Left ventricle myocardium superior (tissue), 1 donor: ENCODE results near the gene DMRTC2. TPM values are rescaled to one million over a fixed set of nuclear protein-coding genes. Genes with fewer than 3 reads are reported as not detected.

ENCODE experiments used
- ATAC-seq: fragments of 200-7000 bp; cut with Tn5 transposase; one replicate; pipeline ENCODE4 v1.9.1; 2020; ENCODE audit warnings: mild to moderate bottlenecking, moderate library complexity
- DNase-seq: peaks from one replicate; pipeline ENCODE4 v3.0.0-alpha.2; 2020
- intact Hi-C: fragments of 100-400 bp; cut with micrococcal nuclease; formaldehyde crosslinking; loops from one replicate; pipeline ENCODE4 v1.11.0; 2022
- total RNA-seq: library from RNA; stranded (reverse); fragmentation: NEBNext Ultra II Directional; extraction: Animal tissue kit (Norgen Biotek cat#: 25700); gene quantifications from one replicate; pipeline ENCODE4 v1.2.1, GENCODE V29; 2021
- donor health status: DM: no; HTN: yes; CAD: no; lungs with severe emphysema.

DMRTC2 gene
- total RNA-seq, 1 donor from 2014 or later, result not detected

DNA sequence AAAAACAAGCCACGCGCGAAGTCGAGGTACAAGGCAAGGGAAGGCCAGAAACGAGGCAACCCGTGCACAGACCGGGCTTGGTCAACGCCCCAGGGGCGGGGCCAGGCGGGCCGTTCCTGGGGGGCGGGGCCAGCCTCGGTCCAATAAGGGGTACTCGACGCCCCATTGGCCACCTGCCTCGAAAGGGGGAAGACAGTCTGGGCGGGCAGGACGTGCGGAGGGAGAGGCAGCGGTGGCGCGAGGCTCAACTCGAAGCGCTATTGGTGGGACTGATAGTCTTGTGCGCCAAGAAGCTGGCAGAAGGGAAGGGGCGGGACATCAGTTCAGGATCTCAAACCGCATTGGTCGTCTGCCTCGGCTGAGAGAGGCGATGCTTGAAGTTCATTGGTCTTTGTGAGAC, 241 bp upstream of the DMRTC2 start, which contains the start of gene LYPD4:
LYPD4 (minus strand) TSS at position 83 of the 400 bp plus-strand sequence. CDS start 5,398 bp downstream, outside the sequence.
- no peak for DNase-seq
- intact Hi-C loops, result no loop called here

DNA sequence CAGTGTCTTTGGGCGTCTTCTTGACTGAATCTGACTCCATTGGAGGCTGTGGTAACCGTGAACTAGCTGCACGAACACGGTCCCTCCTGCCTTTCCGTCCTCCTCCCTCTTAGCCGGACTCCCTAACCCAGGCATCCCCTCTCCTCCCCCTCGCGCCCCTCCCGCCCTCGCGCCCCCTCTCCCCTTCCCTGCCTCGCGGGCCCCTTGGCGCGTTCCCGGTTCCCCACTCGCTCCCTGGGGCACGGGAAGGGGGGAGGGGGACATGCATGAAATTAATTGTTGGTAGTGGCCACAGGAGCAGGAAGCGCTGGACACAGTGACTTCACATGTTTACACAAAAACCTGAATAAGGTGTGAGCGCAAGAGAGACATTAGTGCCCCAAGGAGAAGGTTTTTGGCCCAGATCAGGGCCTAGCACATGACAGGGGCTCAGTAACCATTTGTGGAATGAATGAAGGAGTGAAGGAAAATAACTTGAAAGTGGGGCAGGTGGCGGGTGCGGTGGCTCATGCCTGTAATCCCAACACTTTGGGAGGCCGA, 279 bp downstream of the DMRTC2 start:
- DNase-seq (no peak), ATAC-seq (no peak)
- intact Hi-C loops, result no loop called here

More for the DNA sequence above, 241 bp upstream of the DMRTC2 start, which contains the start of gene LYPD4:
- ATAC-seq, result no peak

DNA sequence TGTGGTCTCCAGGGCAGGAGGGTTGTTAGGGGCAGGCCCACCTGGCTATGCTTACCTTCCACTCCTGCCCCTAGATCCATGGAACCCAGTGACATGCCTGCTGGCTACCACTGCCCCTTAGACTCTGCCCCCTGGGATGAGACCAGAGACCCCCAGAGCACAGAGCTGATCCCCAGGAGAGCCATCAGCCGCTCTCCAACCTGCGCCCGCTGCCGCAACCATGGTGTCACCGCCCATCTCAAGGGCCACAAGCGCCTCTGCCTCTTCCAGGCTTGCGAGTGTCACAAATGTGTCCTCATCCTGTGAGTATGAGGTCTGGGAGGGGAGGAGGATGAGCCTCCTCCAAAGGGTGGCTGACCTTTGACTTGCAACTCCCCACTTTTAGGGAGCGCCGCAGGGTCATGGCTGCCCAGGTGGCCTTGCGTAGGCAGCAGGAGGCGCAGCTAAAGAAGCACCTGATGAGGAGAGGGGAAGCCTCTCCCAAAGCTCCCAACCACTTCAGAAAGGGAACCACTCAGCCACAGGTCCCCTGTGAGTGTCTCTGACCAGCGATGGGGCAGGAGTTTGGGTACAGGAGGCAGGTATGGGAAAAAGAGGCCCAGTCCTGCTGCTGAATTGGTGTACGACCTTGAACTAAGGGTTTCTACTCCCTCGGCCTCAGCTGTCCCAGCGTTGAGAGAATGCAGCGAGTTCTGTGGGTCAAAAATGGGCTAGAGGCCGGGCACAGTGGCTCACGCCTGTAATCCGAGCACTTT, 2.7 kb downstream of the DMRTC2 start:
- no peak for DNase-seq
- intact Hi-C loops, result no loop called here
- ATAC-seq, result no peak

DNA sequence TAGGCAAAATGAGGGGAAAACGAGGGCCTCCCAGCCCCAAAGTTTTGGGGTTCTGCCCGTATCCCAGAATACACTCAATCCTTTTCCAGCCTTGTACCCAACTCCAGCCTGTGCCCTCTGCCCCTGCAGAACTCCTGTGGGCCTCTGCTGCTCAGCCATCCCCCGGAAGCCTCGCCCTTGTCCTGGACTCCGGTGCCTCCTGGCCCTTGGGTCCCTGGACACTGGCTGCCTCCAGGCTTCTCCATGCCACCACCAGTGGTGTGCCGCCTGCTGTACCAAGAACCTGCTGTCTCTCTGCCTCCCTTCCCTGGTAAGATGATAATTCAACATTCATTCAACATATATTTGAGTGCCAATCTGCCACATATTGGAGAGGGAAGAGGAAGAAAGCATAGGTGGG, 3.8 kb downstream of the DMRTC2 start:
- intact Hi-C loops, result no loop called here
- ATAC-seq (no peak), DNase-seq (no peak)

DNA sequence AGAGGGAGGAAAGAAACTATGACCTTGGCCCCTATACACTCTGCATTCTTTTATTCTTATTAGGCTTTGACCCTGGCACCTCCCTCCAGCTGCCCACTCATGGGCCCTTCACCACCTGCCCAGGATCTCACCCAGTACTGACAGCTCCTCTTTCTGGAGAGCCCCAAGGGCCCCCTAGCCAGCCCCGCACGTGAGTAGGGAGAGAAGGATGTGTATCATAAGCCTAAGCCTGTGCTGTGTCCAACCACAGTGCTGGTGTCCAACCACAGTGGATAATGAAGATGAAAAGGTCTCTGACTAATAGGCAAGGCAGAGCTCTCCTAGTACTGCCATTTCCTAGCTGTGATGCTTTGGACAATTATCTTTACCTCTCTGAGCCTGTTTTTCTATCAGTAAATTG, 4.2 kb downstream of the DMRTC2 start:
- no peak for DNase-seq
- intact Hi-C loops, result no loop called here

DNA sequence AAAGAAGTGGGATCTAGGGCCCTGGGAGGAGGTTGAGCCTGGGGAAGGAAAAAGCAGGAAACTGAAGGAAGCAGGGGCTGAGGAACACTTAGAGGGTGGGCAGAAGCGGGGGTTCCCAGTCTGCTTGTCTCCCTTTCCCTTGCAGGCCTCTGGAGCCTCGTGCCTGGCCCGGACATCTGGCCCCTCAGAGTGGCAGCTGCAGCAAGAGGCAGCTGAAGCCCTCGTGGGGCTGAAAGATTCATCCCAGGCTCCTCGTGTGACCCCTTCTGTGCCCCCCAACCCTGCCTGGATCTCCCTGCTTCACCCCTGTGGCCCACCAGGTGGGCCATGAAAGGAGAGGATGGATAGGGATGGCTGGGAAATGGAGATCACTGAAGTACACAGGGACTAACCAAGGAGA, 5.5 kb downstream of the DMRTC2 start:
- intact Hi-C loops, result no loop called here
- ATAC-seq (no peak), DNase-seq (no peak)

More for the DNA sequence above, 4.2 kb downstream of the DMRTC2 start:
- no peak for ATAC-seq

DNA sequence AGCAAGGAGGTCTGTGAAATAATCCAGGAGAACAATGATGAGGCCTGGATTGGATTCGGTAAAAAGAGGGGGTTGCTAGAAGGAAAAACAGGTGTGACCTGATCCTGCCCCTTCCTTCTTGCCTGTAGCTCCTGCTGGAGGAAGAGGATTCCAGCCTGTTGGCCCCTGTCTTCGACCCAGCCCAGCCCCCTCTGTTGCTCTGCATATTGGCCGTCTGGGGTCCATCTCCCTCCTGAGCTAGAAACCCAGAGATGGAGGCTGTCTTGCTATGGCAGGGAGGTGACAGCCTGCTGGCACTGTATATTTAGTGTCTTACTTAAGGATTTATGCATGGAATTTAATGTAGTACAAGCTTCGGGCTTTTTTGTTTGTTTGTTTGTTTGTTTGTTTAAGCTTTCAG, 6.6 kb downstream of the DMRTC2 start:
- DNase-seq (no peak), ATAC-seq (no peak)
- intact Hi-C loops, result no loop called here

DNA sequence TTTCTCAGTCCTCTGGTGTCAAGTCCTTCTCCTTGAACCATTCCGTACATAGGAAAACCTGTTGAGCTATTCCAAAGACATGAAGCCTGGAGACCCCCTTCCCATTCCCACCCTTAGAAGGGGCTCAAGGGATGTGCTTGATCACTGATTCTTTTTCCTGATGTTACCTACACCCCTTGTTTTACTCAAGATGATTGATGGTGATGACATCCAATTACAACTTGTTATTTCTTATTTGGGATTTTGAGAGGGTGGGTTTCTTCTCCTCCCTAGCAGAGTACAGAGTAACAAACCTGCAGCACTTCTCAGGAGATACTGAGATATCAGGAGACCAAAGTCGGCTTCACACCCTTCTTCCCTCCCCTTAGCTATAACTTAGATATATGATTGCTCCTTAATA, 8.5 kb downstream of the DMRTC2 start:
- DNase-seq (no peak), ATAC-seq (no peak)
- intact Hi-C loops, result no loop called here

DNA sequence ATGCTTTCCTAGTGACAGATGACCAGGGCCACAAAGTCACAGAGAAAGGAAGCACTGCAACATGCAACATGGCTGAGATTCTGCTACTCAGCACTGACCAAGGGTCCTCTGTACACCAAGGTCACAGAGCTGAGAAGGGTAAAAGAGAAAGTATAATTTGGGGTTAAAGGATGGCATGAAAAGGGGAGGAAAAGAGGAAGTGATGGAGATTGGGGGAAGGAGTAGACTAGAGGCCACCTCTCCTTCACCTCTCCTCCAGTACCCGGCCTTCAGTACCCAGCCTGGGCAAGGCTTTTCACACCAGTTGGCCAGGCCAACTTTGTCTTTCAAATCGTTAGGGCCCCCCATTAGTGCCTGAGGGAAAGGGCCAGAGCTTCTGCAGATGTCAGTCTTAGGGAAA, 8.9 kb downstream of the DMRTC2 start:
- DNase-seq (no peak), ATAC-seq (no peak)
- intact Hi-C loops, result no loop called here

DNA sequence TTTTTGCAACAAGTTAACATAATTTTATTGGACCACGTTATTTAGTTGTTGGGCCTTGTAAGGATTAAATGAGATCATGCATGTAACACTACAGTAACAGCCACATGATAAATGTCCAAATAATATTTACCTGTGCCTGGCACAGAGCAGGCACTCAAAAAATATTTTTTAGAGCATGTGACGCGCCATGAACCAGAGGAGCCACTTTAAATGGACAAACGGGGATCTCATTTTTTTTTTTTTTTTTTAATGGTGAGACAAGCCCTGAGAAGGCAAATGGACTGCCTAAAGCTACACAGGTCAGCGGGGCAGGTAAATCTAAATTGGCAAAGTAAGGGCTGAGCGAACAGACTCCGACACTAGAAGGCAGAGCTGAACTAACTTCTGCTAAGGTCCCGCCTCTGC, 14.4 kb downstream of the DMRTC2 start:
- DNase-seq (no peak), ATAC-seq (no peak)
- intact Hi-C loops, result no loop called here

DNA sequence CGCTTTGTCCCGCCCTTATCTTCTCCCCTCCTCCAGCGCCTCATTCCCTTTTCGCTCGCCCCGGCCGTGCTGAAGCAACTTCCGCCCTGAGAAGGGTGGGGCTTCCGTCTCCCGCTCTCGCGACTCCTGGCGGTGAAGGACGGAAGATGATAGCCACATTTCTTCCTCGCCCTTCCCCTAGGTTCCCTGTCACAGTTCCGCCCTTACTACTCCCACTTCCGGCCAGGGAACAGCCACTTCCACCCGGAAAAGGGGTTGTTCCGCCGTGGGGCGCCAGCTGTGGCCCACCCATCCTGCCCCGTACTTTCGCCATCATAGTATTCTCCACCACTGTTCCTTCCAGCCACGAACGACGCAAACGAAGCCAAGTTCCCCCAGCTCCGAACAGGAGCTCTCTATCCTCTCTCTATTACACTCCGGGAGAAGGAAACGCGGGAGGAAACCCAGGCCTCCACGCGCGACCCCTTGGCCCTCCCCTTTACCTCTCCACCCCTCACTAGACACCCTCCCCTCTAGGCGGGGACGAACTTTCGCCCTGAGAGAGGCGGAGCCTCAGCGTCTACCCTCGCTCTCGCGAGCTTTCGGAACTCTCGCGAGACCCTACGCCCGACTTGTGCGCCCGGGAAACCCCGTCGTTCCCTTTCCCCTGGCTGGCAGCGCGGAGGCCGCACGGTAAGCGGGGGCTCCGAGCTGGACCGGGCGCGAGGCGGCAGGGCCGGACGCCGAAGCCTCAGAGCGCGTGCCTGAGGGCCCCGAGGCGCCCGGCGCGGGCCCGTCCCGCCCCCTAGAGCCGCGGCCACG, 15.0 kb downstream of the DMRTC2 start, which contains the start of gene RPS19:
RPS19 (plus strand) TSS at position 638 of the 801 bp plus-strand sequence. CDS start 520 bp downstream, outside the sequence.
- DNase-seq (peak; percentile 99), ATAC-seq (peak; percentile 95)
- intact Hi-C loops, result no loop called here

DNA sequence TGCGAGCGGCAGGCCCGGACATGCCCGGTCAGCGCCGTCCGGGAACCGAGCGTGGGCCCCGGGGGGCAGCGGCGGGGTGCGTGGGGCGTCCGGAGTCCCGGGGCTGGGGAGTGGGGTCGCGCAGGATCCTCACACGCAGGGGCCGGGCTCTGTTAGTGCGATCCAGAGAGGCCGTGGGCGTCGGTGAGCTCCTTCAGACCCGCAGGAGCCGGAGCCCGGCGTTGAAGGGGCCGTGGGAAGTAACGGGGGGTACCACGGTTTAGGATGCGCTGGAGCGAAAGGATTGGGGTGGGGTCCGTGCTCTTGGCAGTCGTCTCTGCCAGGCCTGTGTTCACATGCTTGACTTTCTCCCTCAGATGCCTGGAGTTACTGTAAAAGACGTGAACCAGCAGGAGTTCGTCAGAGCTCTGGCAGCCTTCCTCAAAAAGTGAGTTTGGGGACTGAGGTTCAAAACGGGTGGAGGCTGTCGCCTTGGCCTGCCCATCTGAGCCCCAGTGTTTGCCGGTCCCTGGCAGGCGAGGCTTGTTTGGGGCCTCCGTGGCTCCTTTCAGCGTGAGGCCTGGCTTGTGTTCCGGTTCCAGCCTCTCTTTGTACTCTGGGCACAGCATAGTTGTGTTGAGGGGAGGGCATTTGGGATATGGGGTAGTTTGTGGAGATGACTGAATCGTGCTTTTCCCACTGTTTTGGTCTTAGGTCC, 15.7 kb downstream of the DMRTC2 start:
- no peak for ATAC-seq
- DNase-seq, result peak; percentile 46
- intact Hi-C loops, result no loop called here

DNA sequence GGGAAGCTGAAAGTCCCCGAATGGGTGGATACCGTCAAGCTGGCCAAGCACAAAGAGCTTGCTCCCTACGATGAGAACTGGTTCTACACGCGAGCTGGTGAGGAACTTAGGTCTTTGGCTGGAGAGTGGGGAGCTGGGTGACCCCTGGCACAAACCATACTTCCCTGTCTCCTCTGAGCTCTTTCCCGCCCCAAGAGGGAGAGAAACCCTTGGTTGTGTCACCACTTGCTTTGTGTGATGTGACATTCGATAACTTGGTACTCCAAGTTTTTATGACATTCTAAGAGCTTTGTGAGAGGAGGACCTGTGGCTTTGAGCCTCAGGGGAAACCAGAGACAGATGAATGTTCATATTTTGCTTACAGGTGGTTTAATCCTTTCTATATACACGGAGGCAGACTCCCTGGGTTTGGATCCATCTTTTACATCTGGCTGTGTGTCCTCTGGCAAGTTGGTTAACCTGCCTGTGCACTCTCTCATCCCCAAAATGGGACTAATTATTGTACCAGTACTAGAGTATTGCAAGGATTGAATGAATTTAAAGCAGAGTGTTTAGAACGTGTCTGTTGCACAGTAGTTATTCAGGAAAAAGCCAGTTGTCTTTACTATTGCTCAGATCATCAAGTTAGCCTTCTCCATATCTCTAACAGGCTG, 16.4 kb downstream of the DMRTC2 start:
- DNase-seq (no peak), ATAC-seq (no peak)
- intact Hi-C loops, result no loop called here

DNA sequence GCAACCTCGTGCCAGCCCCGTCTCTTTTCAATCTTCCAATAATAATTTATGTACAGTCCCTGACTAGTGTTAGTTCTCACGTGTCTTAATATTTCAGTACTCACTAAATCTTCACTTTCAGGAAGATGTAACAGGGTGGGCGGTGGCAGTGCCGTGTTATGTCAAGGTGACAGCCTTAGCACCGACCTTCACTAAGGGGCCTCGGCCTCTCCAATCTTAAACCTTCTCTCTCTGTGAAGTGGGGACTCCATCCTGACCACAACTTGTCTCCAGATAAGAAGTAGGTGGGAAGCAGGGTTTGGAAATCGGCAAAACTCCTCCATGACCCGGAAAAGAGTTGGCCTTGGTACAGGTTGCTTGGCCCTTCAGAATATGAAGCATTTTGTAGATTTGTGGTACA, 17.0 kb downstream of the DMRTC2 start:
- intact Hi-C loops, result no loop called here
- ATAC-seq, result no peak
- DNase-seq, result no peak

DNA sequence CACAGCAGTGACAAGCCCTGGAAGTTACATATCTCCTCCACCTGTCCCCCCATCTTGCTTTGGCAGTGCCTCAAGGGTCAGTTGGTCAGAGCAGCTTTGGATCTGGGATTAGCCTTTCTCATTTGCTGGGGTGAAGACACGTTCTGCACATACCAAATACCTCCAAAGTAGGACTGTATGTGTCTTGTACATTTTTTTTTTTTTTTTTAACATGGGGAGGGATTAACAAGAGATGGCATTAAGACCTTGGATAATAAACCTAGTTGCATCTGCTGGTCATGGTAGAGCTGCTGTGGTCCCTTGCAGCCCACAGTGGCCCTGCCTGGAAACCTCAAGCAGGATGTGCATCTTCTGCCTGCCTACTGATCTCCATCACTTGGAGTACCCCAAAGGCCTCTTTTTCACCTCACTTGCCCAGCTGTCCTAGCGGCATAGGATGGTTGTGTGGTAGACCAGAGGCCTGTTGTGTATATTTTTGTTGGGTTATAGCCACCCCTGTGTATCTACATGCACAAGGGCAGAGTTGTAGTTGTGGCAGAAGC, 17.7 kb downstream of the DMRTC2 start:
- ATAC-seq (no peak), DNase-seq (no peak)
- intact Hi-C loops, result no loop called here

DNA sequence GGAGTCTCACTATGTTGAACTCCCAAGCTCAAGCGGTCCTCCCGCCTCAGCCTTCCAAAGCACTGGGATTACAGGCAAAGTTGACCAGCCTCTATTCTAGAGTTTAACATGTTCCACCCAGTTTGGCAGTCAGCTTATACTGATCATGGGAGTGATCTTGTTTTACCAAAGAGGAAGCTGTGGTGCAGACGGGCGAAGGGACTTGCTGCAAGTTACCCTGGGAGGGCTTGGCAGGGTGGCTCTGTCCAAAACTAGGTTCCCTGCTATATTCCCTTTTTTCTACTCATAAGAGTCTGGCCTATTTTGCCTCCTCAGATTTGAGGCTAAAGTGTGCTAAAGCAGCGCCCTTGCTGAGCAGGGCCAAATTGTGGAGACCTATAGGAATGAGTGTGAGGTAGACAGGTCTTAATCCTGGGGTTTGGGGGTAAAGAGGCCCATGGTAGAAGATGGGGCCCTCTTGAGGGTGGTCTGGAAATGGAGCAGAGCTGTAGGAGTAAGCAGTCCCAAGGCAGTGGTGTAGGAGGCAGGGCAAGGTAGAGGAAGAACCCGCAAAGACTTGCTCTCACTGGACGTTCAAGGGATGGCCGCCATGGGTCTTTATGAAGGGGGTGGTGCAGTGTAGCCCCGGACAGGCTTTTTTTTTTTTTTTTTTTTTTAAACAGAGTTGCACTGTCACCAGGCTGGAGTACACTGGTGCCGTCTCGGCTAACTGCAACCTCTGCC, 18.5 kb downstream of the DMRTC2 start:
- intact Hi-C loops, result no loop called here
- ATAC-seq (no peak), DNase-seq (no peak)

DNA sequence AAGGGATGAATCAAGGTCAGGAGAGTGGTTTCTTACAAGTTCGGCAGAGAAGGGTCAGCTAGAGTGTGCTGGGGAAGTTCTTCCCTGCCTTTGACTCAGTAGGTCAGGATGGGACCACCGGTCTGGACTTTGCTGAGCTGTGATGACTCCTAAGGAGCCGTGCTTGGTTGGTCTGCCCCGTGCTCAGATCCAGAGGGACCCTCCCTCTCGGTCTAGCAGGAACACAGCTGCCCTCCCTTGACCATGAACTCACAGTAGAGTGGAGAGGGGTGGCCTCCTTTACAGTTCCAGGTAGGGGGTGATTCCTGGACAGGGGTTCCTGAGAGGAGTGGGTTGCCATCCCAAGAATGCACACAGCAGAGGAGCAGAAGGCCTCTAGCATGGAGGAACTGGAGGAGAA, 19.5 kb downstream of the DMRTC2 start:
- no peak for DNase-seq
- ATAC-seq, result no peak
- intact Hi-C loops, result no loop called here

DNA sequence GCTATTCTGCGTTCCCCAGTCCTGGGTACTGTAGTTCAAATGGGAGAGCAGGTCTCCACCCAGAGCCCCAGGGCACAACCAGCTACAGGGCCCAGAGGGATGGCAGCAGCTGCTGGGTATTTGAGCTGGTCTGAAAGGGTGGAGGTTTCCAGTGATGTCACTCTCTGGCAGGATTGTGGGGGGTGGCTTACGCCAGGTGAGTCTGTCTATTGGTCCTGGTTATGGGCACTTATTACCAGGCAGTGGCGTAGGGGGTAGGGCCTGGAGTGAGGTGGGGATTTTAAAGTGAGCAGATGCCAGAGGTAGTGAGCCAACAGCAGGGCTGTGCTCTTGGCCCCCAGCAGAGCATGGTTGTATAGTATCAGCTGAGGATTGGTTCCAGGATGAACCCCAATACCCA, 21.4 kb downstream of the DMRTC2 start:
- intact Hi-C loops, result no loop called here
- ATAC-seq (no peak), DNase-seq (peak; percentile 14)
